Thyroid gland (tissue), 4 donors: ENCODE measurements around the gene BBS5.

Experiments
- CTCF ChIP-seq, 6 experiments: fragments of 200-600 bp in 3 of 6; fragments of 450-650 bp in 3 of 6; sonication (generic) in 3 of 6; IDR thresholded peaks; one replicate each; pipeline ENCODE4 v1.5.1; 2016 to 2019; ENCODE audit warnings: antibody characterized with exemption in 6 of 6, mild to moderate bottlenecking in 2 of 6, inconsistent platforms in 1 of 6, moderate library complexity in 1 of 6
- POLR2A ChIP-seq, 2 donors: fragments of 450-650 bp; IDR thresholded peaks; one replicate each; pipeline ENCODE4 v1.6.1; 2017; ENCODE audit warnings: antibody characterized with exemption in 2 of 2, mild to moderate bottlenecking in 2 of 2, moderate library complexity in 1 of 2

- TF ChIP-seq CTCF (IDR thresholded peaks at IDR 0.05) (no peak), POLR2A (IDR thresholded peaks at IDR 0.05) (no peak)
Observed at GRCh38 chr2:169448865-169449264, 30.4 kb upstream of the BBS5 start.
